NCI-H1930 (cell line): Measurements from ENCODE around the gene BTAF1.
"Not testable (repeated sequence)": the region's sequence is repeated elsewhere in the genome, so short reads cannot be mapped to it uniquely, and the experiment has no call there.

Experiments
- DNase-seq, 2 experiments: peaks; one replicate each; lab custom pipeline; 2025; lab: John Stamatoyannopoulos, UW

BTAF1 gene

DNA sequence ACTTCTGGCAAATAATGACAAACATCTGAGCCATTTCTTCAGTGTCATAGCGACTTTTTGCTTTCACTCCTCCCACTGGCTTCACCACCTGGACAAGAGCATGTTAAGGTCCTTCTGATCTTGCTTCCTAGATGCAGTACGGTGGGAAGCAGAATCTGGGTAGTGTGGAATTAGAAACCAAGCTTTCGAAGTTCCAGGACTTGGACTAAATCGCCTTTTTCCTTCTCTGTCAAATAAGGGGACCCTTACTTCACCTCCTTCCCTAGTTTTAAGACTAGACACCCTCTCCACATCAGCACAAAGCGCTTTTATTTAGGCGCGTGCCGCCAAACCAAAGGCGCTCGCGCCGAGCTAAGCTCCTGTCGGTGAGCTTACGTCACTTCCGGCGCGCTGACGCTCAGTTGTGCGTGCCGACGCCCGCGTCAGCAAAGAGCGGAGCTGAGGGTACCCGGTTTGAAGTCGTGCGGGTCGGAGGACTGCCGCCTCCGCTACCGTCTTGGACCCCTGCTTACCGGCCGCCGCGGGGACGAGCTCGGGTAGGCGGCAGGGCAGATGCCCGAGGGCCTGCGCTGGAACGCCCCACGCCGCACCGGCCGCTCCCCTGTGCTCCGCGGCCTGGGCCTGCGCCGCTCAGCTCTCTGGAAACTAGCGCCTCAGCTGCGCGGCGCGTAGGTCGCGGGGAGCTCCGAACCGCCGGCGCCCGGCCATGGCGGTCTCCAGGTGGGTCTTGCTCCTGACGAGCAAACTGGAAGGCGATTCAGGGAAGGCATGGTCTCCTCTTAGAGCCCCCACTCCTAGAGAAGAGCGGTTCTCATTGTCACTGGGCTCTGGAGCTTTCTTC, at the start of gene BTAF1:
Gene BTAF1 (plus strand): TSS at position 400 of the 841 bp plus-strand sequence. CDS start 307 bp downstream, at position 707.
- DNase-seq: peak; percentile 76 to 77

DNA sequence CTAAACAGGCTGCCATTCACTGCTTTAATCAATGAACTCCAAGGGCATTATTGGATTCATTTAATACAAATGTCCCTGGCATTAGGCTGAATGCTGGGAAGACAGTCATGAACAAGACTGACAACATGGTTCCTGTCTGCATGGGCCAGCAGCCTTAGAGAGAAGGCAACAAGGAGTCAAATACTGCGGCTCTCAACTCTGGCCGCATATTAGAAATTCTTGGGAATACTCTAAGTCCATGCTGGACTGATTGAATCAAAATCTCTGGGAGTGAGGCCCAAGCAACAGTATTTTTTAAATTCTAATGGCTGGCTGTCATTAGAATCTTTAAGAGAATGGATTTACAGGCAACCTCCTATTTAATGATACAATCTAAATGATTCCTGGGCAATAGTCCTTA, 48.4 kb upstream of the BTAF1 start:
- DNase-seq: no peak

DNA sequence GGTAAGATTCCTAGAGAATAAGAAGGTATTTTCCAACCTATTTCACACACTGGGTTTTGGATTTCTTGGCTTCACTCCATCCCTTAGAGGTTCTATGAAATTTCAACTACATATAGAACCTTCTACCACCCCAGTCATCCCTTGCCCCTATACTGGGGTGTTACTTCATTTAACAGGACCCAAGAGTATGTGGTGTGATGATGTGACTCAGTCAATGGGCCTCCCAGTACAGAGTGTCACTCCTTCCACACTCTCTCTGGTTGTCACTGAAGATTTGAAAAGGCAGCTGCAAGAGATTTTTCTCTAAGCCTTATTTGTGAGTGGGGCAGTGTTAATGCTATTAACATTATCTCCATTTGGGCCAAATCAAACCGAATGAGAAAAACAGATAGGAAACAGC, 47.8 kb upstream of the BTAF1 start:
- DNase-seq: no peak

DNA sequence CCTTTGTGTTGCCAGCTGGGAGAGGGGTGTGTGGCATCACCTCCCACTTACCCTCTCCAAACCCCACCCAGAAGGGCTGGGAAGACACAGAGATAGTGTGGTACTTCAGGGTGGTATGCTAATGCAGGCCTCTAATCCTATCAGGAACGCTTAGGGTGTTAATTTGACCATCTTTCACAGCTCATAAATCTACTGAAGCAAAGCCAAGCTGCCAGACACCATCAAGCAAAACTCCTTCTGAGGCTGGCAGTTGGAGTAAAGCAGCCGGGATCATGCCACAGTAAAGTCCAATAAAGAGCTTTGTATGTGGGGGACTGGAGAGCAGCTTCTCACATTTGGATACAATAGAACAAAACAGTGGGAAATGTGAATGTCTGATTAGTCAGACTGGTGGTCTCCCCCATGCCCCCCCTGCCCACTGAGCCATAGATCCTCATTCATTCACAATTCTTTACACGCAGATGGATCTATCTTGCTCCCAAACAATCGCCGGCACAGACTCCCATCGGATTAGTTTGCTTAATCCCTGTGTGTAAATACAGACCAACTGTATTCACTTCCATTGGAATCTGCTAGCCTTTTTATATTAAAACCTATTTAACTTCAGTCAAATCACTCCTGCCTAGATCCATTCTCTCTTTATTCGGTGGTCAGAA, 43.9 kb upstream of the BTAF1 start:
- DNase-seq: no peak

DNA sequence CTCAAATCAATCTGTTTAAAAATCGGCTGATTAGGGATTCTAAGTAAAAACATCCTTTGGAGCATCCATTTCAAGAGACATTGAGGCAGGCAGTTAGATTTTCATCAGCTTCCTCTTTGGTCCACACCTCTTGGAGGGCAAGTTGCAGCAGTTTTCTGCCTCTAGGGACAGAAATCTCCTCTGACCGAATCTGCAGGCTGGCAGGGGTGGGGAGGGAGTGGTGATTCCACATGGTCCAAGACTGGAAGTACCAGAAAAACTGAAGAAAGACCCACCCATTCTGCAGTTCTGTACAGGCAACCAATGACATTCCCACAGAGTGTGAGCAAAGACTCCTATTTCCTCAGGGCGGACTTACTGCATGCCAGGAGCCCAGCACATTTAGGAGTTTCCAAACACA, 43.3 kb upstream of the BTAF1 start:
- no peak for DNase-seq

DNA sequence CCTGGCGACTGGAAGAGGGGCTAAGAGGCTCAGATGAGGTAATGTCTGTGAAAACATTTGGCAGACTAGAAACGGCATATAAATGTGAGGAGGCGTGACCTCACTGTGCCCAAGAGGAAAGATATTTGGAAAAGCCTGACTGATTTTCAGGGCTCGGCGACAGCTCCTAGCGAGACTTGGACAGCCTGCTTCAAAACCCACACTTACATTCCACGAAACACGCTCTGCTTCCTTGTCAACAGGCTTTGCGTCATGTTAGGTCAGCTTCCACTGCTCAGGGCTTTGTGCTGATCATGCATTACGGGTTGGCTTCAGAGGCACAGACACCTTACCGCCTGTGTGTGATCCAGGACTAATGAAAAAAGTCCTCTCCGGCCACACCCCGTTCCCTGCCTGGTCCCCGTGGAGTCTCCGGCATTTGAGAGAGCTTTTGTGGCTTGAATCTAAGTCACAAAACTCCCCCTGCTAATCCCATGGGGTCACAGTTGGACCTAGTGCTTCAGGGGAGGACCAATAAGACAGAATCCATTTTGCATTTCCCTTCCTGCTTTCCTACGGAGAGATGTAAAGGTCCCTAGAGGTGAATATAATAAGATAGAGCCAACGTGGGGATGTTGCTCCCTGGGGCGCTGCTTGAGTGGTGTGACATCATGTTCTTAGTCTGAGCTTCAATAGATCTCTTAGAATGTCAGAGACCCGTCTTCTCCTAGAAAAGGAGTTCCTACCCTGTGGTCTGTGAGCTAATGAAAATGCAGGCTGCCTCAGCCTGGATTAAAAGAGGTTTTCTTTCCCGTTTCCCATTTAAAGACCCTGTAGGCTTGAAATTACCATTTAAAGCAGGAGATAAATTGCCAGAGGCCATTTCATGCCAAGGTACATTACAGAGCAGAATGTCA, 39.8 kb upstream of the BTAF1 start:
- DNase-seq: no peak

DNA sequence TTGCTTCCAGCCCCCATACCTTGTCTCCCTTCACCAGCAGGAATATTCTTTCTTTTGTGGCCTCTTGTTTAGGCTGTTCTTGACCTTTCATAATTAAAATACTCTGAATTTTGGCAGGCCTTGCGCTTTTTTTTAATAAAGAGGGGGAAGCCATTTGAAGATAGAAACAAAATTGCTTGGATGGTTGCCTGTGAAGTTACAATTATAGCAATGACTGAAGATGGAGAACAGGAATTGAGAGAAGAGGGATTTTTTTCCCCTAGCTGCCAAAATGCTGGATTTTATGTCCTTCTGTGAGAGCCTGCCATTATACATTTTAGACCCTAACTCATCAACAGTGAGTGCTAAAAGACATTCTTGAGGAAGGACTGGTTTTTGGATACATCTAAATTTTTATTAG, 39.0 kb upstream of the BTAF1 start:
- DNase-seq: no peak

DNA sequence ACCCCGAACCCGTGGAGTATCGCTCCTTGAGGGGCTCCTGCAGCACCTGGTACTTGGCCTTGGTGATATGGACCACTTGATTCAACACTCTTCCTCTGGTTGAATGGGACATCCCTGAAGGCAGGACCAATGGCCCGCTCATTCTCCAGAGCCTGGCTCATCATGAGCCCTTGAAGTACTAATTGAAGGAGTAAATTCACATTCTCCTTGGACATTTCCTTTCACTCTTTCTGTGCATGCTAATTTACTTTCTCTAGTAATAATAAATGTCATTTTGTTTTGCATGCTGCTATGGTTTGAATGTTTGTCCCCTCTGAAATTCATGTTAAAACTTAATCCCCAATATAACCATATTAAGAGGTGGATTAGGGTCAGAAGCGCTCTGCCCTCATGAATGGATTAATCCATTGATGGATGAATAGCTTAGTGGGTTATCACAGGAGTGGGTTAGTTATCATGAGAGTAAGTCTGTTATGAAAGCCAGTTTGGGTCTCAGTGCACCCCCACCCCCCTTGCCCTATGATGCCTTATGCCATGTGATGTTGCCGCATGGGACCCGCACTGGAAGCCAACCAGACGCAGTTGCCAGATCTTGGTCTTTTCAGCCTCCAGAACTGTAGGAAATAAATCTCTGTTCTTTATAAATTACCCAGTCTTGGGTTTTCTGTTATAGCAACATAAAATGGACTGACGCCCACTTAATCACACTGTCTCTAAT, 38.0 kb upstream of the BTAF1 start:
- no peak for DNase-seq

DNA sequence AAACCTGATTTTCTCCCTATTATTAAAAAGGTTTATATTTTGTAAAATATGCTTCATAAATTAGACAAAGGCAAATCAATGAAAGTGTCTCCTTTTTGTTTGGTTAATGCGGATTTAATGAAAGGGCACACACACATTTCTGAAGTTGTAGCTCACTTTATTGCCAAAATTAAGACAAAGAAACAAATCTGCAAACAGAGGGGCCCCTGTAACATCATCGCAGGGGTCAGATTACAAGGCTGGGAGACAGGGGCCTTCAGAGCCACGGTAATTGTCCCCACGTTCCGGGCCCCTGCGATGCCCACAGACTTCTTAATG, 36.7 kb upstream of the BTAF1 start:
- DNase-seq: no peak

DNA sequence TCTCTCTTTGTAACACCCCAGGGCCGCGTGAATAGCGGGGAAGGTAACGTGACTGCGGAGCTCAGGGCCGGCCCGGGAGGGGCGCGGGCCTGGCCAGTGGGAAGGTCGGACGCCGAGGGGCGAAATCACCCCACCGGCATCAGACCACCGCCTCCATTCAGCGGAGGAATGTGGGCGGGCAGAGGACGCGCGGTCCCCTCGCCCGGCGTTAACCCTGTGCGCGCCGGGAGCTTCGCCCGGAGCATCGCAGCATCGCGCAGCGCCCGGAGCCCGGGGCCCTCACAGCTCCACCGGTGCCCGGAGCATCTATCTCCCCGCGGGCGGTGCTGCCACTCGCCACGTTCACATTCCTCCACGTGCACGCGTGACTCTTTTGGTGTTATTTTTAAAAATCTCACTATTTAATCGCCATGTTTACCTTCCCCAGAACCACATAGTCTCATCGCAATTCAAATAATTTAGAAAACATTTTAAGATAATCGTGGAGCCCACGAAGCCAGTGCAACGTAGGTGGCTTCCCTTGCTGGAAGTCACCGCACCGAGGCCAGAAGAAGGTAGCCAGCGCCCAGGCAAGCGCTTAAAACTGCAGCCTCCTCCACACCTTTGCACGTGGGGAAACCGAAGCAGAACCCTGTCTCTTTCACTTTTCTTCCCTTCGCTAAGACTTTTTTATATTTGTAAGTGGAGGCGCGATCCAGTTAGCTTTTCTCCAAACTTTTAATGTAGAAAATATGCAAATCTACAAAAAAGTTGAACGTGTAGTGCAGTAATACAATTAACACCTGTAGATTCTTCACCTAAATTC, 36.1 kb upstream of the BTAF1 start:
- DNase-seq: peak in 1 of 2 experiments; percentile 29

DNA sequence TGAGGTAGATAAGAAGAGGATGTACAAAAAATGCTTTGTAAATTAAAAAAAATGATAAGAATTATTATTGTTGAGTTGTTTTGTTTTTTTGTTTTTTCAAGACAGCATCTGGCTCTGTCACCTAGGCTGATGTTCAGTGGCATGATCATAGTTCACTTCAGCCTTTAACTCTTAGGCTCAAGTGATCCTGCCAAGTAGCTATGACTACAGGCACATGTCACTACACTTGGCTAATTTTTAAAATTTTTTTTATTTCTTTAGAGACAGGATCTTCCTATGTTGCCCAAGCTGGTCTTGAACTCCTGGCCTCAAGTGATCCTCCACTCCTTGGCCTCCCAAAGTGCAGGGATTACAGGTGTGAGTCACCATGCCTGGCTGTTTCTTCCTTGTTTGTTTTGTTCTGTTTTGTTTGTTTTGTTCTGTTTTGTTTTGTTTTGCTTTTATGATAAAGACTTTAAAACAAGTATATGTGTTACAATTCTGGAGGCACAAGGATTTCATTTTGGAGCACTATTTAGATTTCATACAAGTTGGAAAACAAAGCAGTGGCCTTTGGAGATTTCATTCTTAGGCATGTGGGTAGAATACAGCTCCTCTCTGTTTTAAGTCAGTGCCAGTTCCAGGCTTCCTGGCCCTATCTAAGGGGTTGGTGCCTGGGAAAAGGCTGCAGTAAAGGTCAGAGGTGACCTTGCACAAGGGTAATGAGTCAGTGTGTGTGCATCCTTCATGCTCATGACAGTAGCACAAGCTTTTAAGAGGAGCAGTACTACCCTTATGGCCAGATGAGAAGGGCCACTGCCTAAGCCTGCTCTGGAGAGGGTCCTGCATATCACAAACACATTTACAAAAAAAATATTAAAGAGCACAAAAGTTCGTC, 32.2 kb upstream of the BTAF1 start:
- DNase-seq: no peak

DNA sequence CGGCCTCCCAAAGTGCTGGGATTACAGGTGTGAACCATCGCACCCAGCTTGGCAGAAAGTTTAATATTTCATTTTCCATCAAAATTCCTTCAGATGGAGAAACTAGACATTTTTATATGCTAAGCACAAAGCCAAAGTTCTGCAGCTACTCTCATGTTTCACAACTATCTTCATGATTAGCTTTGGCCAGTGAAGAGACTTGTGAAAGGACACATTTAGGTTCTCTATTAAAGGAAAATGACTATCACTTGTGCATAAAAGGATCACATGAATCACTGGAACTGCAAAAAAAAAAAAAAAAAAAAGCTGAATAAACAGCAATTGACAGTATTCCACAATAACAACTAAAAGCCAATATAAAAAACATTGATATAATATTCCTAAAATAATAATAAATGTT, 30.5 kb upstream of the BTAF1 start:
- no peak for DNase-seq

DNA sequence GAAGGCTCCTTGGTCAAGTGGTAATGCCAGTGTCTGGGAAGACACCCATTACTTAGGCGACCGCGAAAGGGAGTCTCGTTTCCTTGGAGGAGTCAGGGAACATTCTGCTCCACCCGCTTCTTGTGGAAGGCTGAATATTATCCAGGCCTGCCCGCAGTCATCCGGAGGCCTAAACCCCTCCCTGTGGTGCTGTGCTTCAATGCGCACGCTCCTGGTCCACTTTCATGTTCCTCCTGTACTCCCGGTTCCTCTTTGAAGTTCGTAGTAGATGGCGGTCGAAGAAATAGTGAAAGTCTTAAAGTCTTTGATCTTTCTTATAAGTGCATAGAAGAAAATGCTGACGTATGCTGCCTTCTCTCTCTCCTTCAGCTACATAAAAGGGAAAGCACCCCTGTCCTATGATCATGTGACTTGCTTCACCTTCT, 29.3 kb upstream of the BTAF1 start:
- DNase-seq: not testable (repeated sequence)

DNA sequence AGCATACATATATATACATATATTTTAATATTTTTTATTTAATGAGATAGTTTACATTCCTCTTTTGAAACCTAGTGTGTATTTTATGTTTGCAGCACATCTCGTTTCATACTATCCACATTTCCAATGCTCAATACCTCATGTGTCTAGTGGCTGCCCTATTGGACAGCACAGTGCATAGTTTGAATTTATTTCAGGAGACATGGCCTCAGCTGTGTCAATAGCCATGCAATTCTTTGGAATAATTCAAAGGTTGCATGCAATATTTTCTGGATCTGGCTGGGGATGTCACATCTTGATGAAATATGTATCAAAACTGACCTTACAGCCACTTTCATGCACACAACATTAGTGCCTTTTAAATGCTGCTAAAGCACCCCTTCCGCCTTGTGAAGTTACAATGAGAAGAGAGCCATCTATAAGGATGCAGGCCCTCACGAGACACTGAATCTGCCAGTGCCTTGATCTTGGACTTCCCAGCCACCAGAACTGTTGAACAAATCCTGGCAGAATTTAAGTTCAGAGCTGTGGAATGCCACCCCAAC, 27.3 kb upstream of the BTAF1 start:
- DNase-seq: no peak

DNA sequence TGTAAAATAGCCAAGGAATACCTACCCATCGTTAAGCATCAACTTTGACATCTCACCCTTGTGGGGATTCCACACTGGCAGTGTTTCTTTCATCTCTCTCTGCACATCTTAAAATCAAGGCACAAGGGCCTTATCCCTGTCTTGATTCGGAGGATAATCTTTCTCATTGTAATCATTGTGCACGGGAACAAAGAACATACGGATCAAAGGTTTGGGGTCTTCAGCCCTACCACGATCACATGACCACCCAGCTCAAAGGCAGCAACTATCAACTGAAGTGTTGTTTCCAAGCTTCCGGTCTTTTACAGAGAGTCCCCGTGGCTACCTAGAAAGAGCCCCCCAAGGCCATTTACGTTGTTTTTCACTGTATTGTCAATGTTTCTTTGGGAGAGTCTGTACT, 26.1 kb upstream of the BTAF1 start:
- DNase-seq: no peak

DNA sequence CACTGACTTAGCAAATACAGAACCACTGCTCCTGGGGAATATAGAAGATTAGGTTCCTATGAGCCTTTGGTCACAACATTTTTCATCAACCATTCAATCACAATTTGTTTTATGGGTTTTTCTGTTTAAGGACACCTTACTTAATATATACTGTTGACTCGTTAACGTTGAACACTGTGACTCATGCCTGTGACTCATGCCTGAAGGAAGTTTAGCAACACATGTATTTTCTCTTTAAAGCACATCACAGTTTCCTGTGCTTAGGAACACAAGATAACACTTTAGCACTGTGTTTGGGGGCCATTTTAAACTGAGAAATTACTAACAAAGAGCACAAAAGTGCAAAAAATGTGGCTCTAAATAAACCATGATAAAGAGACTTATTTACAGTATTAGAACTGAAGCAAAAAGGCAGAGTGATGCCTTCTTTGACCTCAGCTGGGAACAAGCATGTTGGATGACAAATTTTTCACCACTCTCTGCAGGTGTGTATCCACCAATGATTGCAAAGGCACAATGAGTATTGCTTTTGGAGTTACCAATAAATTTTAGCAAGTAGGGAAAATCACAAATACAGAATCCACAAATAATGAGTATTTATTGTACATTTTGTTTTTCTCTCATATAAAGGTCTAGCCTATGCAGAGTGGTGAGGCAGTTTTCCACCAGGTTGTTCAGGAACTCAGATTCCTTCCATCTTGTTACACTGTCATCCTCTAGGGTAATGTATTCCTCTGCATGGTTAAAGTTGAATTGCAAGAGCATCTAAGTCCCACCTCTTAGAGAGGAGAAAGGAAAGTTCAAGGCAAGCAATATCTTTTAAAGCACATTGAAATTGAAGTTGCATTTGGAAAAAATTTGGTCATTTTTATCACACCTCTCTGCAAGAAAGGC, 21.5 kb upstream of the BTAF1 start:
- DNase-seq: no peak

DNA sequence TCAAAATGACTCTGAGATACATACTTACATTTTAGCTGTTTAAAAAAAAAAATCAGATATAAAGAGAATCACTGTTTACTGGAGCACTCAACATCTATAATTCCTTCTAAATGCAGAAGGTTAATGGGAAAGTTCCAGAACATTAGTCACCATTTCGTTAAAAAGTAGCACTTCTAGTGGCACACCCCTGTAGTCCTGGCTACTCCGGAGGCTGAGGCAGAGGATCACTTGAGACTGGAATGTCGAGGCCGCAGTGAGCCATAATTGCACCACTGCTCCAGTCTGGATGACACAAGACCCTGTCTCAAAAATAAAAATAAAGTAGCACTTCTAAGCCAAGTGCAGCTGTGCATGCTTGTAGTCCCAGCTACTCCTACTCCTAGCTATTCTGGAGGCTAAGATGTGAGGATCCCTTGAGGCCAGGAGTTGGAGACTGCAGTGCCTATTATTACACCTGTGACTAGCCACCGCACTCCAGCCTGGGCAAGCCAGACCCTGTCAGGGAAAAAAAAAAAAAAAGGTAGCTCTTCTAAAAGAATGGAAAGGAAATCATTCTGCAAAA, 16.5 kb upstream of the BTAF1 start:
- DNase-seq: no peak

DNA sequence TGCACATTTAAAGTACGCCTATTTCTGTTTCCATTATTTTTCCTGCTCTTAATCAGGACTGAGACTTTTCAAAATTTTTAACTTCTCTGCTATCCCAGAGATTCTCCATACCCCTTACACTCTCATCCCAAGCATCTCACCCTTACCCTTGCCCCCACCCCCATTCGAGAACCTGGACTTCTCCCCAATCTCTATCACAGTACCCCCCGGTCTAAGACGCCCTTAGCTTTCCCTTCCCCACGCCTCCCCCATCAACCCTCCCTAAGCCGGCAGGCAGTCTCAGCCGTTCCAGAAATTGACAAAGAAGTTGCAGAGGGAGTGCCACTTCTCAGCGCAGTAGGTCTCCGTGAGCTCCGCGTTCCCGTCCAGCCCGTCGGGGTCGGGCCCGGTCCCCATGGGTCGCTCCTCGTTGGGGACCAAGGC, 15.6 kb upstream of the BTAF1 start:
- DNase-seq: no peak
